Omental fat pad (tissue), 4 donors: Measurements from ENCODE around the gene CHMP1B. TPM values are rescaled to one million over a fixed set of nuclear protein-coding genes. Genes with fewer than 3 reads are reported as not detected.

Experiments
- ATAC-seq: fragments of 150-250 bp; one replicate; pipeline ENCODE4 v1.9.1; 2016; ENCODE audit warnings: mild to moderate bottlenecking, moderate library complexity; ENCODE audit not compliant: low FRiP score
- DNase-seq: peaks from one replicate; pipeline ENCODE4 v3.0.0-alpha.2; 2019; ENCODE audit warnings: low spot score
- CTCF ChIP-seq, 3 donors: fragments of 450-650 bp; IDR thresholded peaks; one replicate each; pipeline ENCODE4 v1.5.1; 2016 to 2017; ENCODE audit warnings: antibody characterized with exemption in 3 of 3, mild to moderate bottlenecking in 3 of 3, moderate library complexity in 2 of 3
- total RNA-seq, 4 donors: library from RNA; depleted of rRNA; stranded (reverse); fragments of >200 nt; gene quantifications; one replicate each; pipeline ENCODE4 v1.1.0, GENCODE V29; 2016

CHMP1B gene
- total RNA-seq, 4 donors from 2014 or later, result 32.5 to 80.5 (median 44.5) TPM

- ATAC-seq (no peak), DNase-seq (no peak)
- TF ChIP-seq CTCF (IDR thresholded peaks at IDR 0.05), result no peak
Measured at GRCh38 chr18:11865071-11865470, 13.9 kb downstream of the CHMP1B start.

- ATAC-seq, result no peak
- TF ChIP-seq CTCF (IDR thresholded peaks at IDR 0.05), result no peak
- no peak for DNase-seq
Measured at GRCh38 chr18:11866329-11866728, 15.1 kb downstream of the CHMP1B start.

- no peak for DNase-seq
- no peak for ATAC-seq
- no peak for TF ChIP-seq CTCF (IDR thresholded peaks at IDR 0.05)
Measured at GRCh38 chr18:11866764-11867163, 15.6 kb downstream of the CHMP1B start.

- ATAC-seq (no peak), DNase-seq (no peak)
- TF ChIP-seq CTCF (IDR thresholded peaks at IDR 0.05), result no peak
Measured at GRCh38 chr18:11868230-11868629, 17.0 kb downstream of the CHMP1B start.

- TF ChIP-seq CTCF (IDR thresholded peaks at IDR 0.05), result no peak
- ATAC-seq (no peak), DNase-seq (no peak)
Measured at GRCh38 chr18:11871501-11871900, 20.3 kb downstream of the CHMP1B start.

- DNase-seq, result no peak
- no peak for ATAC-seq
- no peak for TF ChIP-seq CTCF (IDR thresholded peaks at IDR 0.05)
Measured at GRCh38 chr18:11872479-11873136, 21.4 kb downstream of the CHMP1B start.

GRCh38 chr18:11873670-11874340, 22.6 kb downstream of the CHMP1B start:
- no peak for TF ChIP-seq CTCF (IDR thresholded peaks at IDR 0.05)
- DNase-seq (no peak), ATAC-seq (no peak)
